ENCODE measurements around the gene SMIM13. TPM values are rescaled to one million over a fixed set of nuclear protein-coding genes. Genes with fewer than 3 reads are reported as not detected.
A peak's percentile ranks its signal among the peaks of the same experiment; 100 is the strongest.

Gene SMIM13
- total RNA-seq, 1 donor from 2014 or later: 18.9 TPM

DNA sequence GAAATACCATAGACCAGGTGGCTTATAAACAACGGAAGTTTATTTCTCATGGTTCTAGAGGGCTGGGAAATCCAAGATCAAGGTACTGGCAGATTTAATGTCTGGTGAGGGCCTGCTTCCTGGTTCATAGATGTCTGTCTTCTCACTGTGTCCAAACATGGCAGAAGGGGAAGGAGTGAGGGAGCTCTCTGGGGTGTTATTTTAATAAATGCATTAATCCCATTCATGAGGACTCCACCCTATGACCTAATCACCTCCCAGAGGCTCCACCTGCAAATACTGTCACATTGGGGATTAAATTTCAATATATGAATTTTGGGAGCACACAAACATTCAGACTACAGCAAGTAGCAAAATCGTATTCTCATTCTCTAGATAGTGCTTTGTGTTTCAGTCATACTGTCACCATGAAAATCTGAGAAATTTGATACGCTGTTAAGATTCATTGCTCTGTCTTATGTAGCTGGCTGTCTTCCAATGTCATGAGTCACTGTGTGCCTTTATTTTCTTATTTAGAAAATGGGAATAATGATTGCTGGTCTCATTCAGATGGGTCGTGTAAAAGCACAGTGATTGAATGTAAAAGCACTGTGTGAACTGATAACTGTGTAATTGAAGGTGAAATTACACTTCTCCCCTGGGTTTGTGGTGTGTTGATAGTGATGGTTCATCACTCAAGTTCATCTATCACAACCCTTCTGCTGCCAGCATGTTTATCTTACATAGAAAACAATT, 26.8 kb downstream of the SMIM13 start:
- peaks cover 20% of the 10 kb centered on the region for H3K4me1 Mint-ChIP-seq
- no peak overlapping the region for H3K4me3 Mint-ChIP-seq
- TF ChIP-seq, protein P1, sequence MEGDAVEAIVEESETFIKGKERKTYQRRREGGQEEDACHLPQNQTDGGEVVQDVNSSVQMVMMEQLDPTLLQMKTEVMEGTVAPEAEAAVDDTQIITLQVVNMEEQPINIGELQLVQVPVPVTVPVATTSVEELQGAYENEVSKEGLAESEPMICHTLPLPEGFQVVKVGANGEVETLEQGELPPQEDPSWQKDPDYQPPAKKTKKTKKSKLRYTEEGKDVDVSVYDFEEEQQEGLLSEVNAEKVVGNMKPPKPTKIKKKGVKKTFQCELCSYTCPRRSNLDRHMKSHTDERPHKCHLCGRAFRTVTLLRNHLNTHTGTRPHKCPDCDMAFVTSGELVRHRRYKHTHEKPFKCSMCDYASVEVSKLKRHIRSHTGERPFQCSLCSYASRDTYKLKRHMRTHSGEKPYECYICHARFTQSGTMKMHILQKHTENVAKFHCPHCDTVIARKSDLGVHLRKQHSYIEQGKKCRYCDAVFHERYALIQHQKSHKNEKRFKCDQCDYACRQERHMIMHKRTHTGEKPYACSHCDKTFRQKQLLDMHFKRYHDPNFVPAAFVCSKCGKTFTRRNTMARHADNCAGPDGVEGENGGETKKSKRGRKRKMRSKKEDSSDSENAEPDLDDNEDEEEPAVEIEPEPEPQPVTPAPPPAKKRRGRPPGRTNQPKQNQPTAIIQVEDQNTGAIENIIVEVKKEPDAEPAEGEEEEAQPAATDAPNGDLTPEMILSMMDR (IDR thresholded peaks at IDR 0.05; ENCODE audit: unreplicated experiment): no peak
- H3K27me3 Mint-ChIP-seq (ENCODE audit: low read depth): no peaks in the 10 kb centered on the region
- no peak for DNase-seq (ENCODE audit: low spot score in 2 of 2, unreplicated experiment in 2 of 2)
- H3K9me3 Mint-ChIP-seq: no peaks in the 10 kb centered on the region
- H3K27ac Mint-ChIP-seq: peak overlapping the region; percentile 4
- H3K36me3 Mint-ChIP-seq: no peaks in the 10 kb centered on the region

DNA sequence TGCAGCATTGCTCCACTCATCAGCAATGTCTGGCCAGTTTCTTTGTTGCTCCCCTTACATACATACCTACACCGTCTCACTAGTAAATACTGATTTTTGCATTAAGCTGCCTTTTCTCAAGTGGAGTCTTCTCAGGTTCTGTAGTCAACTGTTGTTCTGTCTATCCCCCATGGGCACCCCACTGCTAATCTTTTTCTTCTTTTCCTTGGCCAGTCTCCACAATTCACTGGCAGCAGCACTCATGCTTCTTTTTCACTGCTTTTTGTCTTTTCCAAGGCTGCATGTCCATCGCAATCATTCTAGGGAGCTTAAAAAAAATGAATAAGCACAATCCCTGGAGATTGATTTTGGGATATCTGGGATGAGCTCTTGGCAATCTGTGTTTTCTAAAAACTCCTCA, 28.2 kb downstream of the SMIM13 start:
- no peak overlapping the region for H3K4me3 Mint-ChIP-seq
- H3K4me1 Mint-ChIP-seq: peaks cover 20% of the 10 kb centered on the region
- peaks cover 6% of the 10 kb centered on the region for H3K36me3 Mint-ChIP-seq
- DNase-seq (ENCODE audit: low spot score in 2 of 2, unreplicated experiment in 2 of 2): no peak
- H3K9me3 Mint-ChIP-seq: no peaks in the 10 kb centered on the region
- no peaks in the 10 kb centered on the region for H3K27me3 Mint-ChIP-seq (ENCODE audit: low read depth)
- TF ChIP-seq, protein P1 (IDR thresholded peaks at IDR 0.05; ENCODE audit: unreplicated experiment): no peak
- no peak overlapping the region for H3K27ac Mint-ChIP-seq

DNA sequence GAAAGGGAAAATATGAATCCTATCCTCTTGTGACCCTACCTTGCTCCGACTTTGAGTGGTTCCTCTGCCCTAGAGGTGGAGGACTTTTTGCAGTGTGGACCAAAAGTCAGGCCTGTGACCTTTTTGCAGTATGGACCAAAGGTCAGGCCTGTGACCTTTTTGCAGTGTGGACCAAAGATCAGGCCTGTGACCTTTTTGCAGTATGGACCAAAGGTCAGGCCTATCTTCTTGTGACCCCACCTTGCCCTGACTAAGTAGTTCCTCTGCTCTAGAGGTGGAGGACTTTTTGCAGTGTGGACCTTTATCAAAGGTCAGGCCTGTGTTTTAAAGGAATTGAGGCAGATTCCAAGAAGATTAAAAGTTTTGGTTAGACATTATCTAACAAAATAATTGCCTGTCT, 28.7 kb downstream of the SMIM13 start:
- H3K27ac Mint-ChIP-seq: no peak overlapping the region
- TF ChIP-seq, protein P1 (IDR thresholded peaks at IDR 0.05; ENCODE audit: unreplicated experiment): no peak
- no peak for DNase-seq (ENCODE audit: low spot score in 2 of 2, unreplicated experiment in 2 of 2)
- peaks cover 20% of the 10 kb centered on the region for H3K4me1 Mint-ChIP-seq
- peaks cover 2% of the 10 kb centered on the region for H3K9me3 Mint-ChIP-seq
- H3K36me3 Mint-ChIP-seq: peaks cover 9% of the 10 kb centered on the region
- H3K27me3 Mint-ChIP-seq (ENCODE audit: low read depth): no peaks in the 10 kb centered on the region
- H3K4me3 Mint-ChIP-seq: no peak overlapping the region

DNA sequence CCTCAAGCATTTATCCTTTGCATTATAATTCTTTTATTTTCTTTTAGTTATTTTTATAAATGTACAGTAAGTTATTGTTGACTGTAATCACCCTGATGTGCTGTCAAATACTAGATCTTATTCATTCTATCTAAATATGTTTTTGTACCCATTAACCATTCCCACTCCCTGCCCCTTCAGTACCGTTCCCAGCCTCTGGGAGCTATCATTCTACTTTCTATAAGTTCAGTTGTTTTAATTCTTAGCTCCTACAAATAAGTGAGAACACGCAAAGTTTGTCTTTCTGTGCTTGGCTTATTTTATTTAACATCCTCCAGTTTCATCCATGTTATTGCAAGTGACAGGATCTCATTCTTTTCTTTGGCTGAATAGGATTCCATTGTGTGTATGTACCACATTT, 30.3 kb downstream of the SMIM13 start:
- Mint-ChIP-seq H3K27ac (no peak overlapping the region), H3K4me3 (no peak overlapping the region), H3K4me1 (peaks cover 20% of the 10 kb centered on the region), H3K27me3 (ENCODE audit: low read depth) (no peaks in the 10 kb centered on the region), H3K9me3 (peaks cover 3% of the 10 kb centered on the region), H3K36me3 (peaks cover 13% of the 10 kb centered on the region)
- no peak for DNase-seq (ENCODE audit: low spot score in 2 of 2, unreplicated experiment in 2 of 2)
- TF ChIP-seq, protein P1 (IDR thresholded peaks at IDR 0.05; ENCODE audit: unreplicated experiment): no peak

DNA sequence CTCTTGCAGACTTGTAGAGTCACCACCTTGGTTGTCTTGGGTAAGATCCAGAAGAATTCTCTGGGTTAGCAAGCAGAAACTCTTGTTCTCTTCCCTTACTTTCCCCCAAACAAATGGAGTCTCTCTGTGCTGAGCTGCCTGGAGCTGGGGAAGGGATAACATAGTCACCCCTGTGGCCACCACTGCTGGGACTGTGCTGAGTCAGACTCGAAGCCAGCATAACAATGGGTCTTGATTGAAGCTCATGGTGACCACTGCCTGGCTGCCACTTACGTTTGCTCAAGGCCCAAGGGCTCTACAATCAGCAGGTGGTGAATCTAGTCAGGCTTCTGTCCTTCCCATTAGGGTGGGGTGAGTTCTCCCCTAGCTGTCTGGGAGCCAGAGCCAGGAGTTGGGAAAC, 33.2 kb downstream of the SMIM13 start:
- TF ChIP-seq, protein P1 (IDR thresholded peaks at IDR 0.05; ENCODE audit: unreplicated experiment): no peak
- peaks cover 9% of the 10 kb centered on the region for H3K4me1 Mint-ChIP-seq
- H3K27me3 Mint-ChIP-seq (ENCODE audit: low read depth): no peaks in the 10 kb centered on the region
- H3K36me3 Mint-ChIP-seq: peaks cover 13% of the 10 kb centered on the region
- no peak overlapping the region for H3K4me3 Mint-ChIP-seq
- no peak overlapping the region for H3K27ac Mint-ChIP-seq
- no peak for DNase-seq (ENCODE audit: low spot score in 2 of 2, unreplicated experiment in 2 of 2)
- H3K9me3 Mint-ChIP-seq: peaks cover 3% of the 10 kb centered on the region

All from mesothelial cell of epicardium (in vitro differentiated cells).